GM19351 (cell line): ENCODE data around the gene ANKS1A.

Source experiments
- ATAC-seq: cut with Tn5 transposase; IDR thresholded peaks from one replicate; pipeline ENCODE4 v1.9.1; 2021; ENCODE audit warnings: mild to moderate bottlenecking, moderate library complexity; ENCODE audit not compliant: unreplicated experiment

ANKS1A gene

GRCh38 chr6:35017411-35018181 lies 128.5 kb downstream of the ANKS1A start:
- ATAC-seq: no peak

GRCh38 chr6:35018182-35018519 lies 129.1 kb downstream of the ANKS1A start:
- no peak for ATAC-seq

- ATAC-seq: no peak
Measured at GRCh38 chr6:35018746-35019145, 129.7 kb downstream of the ANKS1A start.

GRCh38 chr6:35019171-35019570 lies 130.1 kb downstream of the ANKS1A start:
- no peak for ATAC-seq

GRCh38 chr6:35019831-35020230 lies 130.8 kb downstream of the ANKS1A start:
- ATAC-seq: no peak

- ATAC-seq: no peak
Measured at GRCh38 chr6:35021004-35021403, 131.9 kb downstream of the ANKS1A start.

GRCh38 chr6:35023091-35024000 lies 134.3 kb downstream of the ANKS1A start:
- no peak for ATAC-seq

GRCh38 chr6:35024551-35025054 lies 135.5 kb downstream of the ANKS1A start:
- no peak for ATAC-seq

GRCh38 chr6:35025232-35026188 lies 136.5 kb downstream of the ANKS1A start:
- ATAC-seq: no peak

GRCh38 chr6:35026434-35027222 lies 137.6 kb downstream of the ANKS1A start:
- ATAC-seq: no peak

GRCh38 chr6:35027807-35028206 lies 138.8 kb downstream of the ANKS1A start:
- ATAC-seq: no peak

GRCh38 chr6:35028781-35029769 lies 140.0 kb downstream of the ANKS1A start:
- no peak for ATAC-seq

GRCh38 chr6:35030099-35030498 lies 141.0 kb downstream of the ANKS1A start:
- ATAC-seq: no peak

- no peak for ATAC-seq
Measured at GRCh38 chr6:35031611-35032529, 142.8 kb downstream of the ANKS1A start.

- no peak for ATAC-seq
Measured at GRCh38 chr6:35033683-35034082, 144.6 kb downstream of the ANKS1A start.

- ATAC-seq: no peak
Measured at GRCh38 chr6:35034411-35035191, 145.5 kb downstream of the ANKS1A start.

- no peak for ATAC-seq
Measured at GRCh38 chr6:35035481-35036030, 146.5 kb downstream of the ANKS1A start.
